OCI-LY3 (cell line): Measurements from ENCODE around the gene HOXD12.

ENCODE experiments used
- H2AFZ ChIP-seq: fragments of 200-600, 300-600 bp; shearing (Covaris generic); 2 replicates; pipeline ENCODE4 v1.6.0; 2014; ENCODE audit warnings: antibody characterized with exemption, low read depth, low read length
- H3K27ac ChIP-seq: fragments of 200-600, 300-600 bp; sonication (generic); 2 replicates; pipeline ENCODE4 v1.5.1; 2014; ENCODE audit warnings: mild to moderate bottlenecking, low read length, moderate library complexity, mixed read lengths
- H3K27me3 ChIP-seq: fragments of 200-600, 300-600 bp; sonication (generic); 2 replicates; pipeline ENCODE4 v1.6.1; 2014; ENCODE audit warnings: low read depth, low read length, mixed read lengths
- H3K36me3 ChIP-seq: fragments of 200-600, 300-600 bp; sonication (generic); replicated peaks from 2 replicates; pipeline ENCODE3; 2014; ENCODE audit warnings: low read depth, low read length, mixed read lengths
- H3K4me1 ChIP-seq: fragments of 300-600, 200-600 bp; sonication (generic); 2 replicates; pipeline ENCODE4 v1.6.1; 2014; ENCODE audit warnings: low read length, mixed read lengths
- H3K4me2 ChIP-seq: fragments of 200-600, 300-600 bp; sonication (generic); 2 replicates; pipeline ENCODE4 v1.6.1; 2014; ENCODE audit warnings: low read length, mixed read lengths
- H3K4me3 ChIP-seq: fragments of 300-600, 200-600 bp; sonication (generic); 2 replicates; pipeline ENCODE4 v1.5.1; 2014; ENCODE audit warnings: antibody characterized with exemption, mild to moderate bottlenecking, low read length, moderate library complexity
- H3K79me2 ChIP-seq: fragments of 300-600, 200-600 bp; shearing (Covaris generic); 2 replicates; pipeline ENCODE4 v1.6.1; 2014; ENCODE audit warnings: mild to moderate bottlenecking, low read length, mixed read lengths
- H3K9ac ChIP-seq: fragments of 300-600, 200-600 bp; shearing (Covaris generic); 2 replicates; pipeline ENCODE4 v1.6.0; 2014; ENCODE audit warnings: mild to moderate bottlenecking, low read length, moderate library complexity
- H3K9me3 ChIP-seq: fragments of 200-600, 300-600 bp; shearing (Covaris generic); 2 replicates; pipeline ENCODE4 v1.6.1; 2014; ENCODE audit warnings: low read length, mixed read lengths; ENCODE audit not compliant: insufficient read depth
- H4K20me1 ChIP-seq: fragments of 200-600, 300-600 bp; sonication (generic); 2 replicates; pipeline ENCODE4 v1.6.1; 2016; ENCODE audit warnings: low read length, mixed read lengths; ENCODE audit not compliant: insufficient read depth
- EZH2phosphoT487 ChIP-seq: fragments of 200-600 bp; shearing (Covaris generic); IDR thresholded peaks from 2 replicates; pipeline ENCODE4 v1.6.1; 2018; ENCODE audit warnings: antibody characterized with exemption, mixed run types, low read depth
- TF ChIP-seq, protein P1 (sequence below): fragments of 200-600, 300-600 bp; sonication (generic); IDR thresholded peaks from 2 replicates; pipeline ENCODE4 v1.5.1; 2014; ENCODE audit warnings: antibody characterized with exemption, low read length, low read depth

Gene HOXD12

DNA sequence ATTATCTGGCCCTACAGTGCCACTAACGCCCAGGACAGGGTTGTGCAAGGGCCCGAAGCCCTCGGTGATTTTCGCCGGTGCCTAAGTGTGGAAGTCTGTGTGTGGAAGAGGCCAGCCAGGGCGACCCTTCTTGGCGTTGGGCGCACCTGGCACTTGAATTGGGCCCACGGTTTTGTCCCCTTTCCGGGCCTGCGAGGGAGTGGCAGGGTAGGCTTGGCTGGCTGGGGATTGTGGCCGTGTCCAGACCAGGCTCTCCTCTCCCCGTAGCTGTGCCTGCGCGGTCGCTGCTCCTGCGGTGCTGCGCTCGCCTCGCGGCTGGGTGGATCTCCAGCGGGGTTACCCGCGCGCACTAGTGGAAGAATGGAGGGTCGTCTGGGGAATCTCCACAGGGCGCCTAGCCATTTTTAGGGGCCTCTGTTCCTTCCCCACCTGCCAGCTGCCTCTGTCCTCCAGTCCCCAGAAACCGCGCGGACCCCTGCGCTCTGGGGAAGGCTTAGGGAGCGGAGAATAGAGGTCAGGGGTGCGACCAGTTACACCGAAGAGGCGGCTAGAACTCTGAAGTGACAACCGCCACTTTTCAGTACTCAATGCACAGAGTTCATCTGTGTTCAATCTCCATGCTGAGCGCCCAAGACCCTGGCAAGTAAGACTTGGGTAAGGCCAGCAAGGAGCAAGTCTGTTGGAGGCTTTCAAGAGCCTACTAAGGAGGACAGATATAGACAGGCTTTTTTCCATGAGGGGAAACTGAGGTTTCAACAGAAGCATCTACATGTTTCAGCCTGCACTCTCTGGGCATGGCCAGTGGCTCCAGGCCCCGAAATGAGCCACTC, 31.8 kb upstream of the HOXD12 start:
- H3K27ac ChIP-seq: no peak overlapping the region
- H2AFZ ChIP-seq: no peak overlapping the region
- H3K9ac ChIP-seq: no peak overlapping the region
- no peaks in the 10 kb centered on the region for H3K9me3 ChIP-seq
- no peaks in the 10 kb centered on the region for H3K79me2 ChIP-seq
- peaks cover 18% of the 10 kb centered on the region for H3K4me1 ChIP-seq
- no peak overlapping the region for H3K4me2 ChIP-seq
- H4K20me1 ChIP-seq: no peaks in the 10 kb centered on the region
- no peaks in the 10 kb centered on the region for H3K36me3 ChIP-seq
- no peak for TF ChIP-seq EZH2phosphoT487
- TF ChIP-seq, protein P1, sequence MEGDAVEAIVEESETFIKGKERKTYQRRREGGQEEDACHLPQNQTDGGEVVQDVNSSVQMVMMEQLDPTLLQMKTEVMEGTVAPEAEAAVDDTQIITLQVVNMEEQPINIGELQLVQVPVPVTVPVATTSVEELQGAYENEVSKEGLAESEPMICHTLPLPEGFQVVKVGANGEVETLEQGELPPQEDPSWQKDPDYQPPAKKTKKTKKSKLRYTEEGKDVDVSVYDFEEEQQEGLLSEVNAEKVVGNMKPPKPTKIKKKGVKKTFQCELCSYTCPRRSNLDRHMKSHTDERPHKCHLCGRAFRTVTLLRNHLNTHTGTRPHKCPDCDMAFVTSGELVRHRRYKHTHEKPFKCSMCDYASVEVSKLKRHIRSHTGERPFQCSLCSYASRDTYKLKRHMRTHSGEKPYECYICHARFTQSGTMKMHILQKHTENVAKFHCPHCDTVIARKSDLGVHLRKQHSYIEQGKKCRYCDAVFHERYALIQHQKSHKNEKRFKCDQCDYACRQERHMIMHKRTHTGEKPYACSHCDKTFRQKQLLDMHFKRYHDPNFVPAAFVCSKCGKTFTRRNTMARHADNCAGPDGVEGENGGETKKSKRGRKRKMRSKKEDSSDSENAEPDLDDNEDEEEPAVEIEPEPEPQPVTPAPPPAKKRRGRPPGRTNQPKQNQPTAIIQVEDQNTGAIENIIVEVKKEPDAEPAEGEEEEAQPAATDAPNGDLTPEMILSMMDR: no peak
- 0 out of 2 replicates have a peak, but pooled peaks cover 1% of the 10 kb centered on the region for H3K27me3 ChIP-seq
- no peak overlapping the region for H3K4me3 ChIP-seq

DNA sequence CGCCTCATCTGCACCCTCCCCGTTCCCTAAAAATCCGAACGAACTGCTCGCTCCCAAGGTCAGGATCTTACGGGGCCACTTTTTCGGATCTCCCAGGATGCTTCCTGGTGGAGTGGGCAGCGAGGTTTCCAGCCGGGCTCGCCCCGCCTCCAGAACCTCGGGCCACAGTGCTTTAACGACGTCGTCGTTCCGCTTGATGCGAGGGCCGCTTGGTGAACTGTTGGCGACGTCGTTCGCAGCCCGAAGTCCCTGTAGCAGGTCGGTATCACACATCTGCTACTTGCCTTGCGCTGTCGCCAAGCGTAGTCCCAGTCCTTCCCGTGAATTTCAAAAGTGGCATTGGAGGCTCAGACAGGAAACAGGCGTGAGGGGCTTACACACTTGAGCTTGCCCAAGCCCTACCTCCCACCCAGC, 31.2 kb upstream of the HOXD12 start:
- H3K27me3 ChIP-seq: no peaks in the 10 kb centered on the region

DNA sequence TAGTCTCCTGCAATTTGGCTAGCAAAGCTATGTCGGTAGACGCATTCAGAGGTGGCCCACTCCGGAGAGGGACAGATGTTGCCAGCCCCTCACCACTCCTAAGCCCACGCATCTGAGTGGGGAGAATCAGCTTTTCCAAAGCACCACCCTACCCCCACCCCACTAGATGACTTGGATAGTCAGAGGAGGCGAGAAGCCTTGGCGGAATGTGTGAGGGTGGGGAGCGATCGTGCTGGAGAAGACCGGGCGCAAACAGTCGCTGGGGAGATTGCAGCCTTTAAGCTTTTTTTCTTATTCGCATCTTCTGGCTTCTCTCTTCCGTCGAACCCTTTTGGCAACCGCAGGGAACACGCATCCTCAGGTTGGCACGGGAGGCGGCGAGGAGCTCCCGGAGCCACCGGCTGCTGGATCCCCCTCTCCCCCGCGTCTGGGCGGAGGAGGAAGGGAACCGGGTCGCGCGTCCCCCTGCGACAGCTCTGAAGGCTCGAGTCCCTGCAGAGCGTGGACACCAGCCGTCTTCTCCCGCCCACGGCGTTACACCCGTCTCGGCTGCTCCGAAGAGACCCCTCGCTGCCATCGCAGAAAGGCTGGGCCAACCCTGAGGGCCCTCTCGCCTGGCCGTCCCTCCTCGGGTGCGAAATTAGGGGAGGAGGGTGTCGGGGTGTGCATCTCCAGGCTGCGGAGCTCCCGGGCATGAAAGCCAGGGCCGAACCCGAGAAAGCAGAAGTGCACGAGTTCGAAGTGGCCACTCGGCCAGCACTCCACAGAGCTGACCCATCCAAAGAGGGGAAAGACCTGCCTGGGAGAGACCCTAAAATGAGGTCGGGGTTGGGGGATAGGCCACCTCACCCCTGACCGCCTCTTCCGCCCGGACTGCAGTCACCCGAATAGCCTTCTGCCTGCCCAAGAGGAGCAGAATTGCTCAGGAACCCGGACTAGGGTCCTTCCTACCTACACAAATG, 28.0 kb upstream of the HOXD12 start:
- Histone ChIP-seq H3K9me3 (no peaks in the 10 kb centered on the region), H4K20me1 (no peaks in the 10 kb centered on the region), H3K27me3 (no peaks in the 10 kb centered on the region), H3K4me2 (no peak overlapping the region), H3K79me2 (no peaks in the 10 kb centered on the region), H3K27ac (no peak overlapping the region), H3K36me3 (no peaks in the 10 kb centered on the region), H2AFZ (no peak overlapping the region), H3K4me1 (peaks cover 11% of the 10 kb centered on the region), H3K9ac (no peak overlapping the region), H3K4me3 (no peak overlapping the region)
- TF ChIP-seq, protein P1: no peak
- no peak for TF ChIP-seq EZH2phosphoT487

More for the DNA sequence above, 31.2 kb upstream of the HOXD12 start:
- Histone ChIP-seq H3K4me1 (peaks cover 18% of the 10 kb centered on the region), H3K9me3 (no peaks in the 10 kb centered on the region), H3K4me3 (no peak overlapping the region), H4K20me1 (no peaks in the 10 kb centered on the region), H3K36me3 (no peaks in the 10 kb centered on the region), H3K9ac (no peak overlapping the region), H2AFZ (no peak overlapping the region), H3K27ac (no peak overlapping the region), H3K79me2 (no peaks in the 10 kb centered on the region), H3K4me2 (no peak overlapping the region)
- TF ChIP-seq, protein P1: no peak
- TF ChIP-seq EZH2phosphoT487: no peak

DNA sequence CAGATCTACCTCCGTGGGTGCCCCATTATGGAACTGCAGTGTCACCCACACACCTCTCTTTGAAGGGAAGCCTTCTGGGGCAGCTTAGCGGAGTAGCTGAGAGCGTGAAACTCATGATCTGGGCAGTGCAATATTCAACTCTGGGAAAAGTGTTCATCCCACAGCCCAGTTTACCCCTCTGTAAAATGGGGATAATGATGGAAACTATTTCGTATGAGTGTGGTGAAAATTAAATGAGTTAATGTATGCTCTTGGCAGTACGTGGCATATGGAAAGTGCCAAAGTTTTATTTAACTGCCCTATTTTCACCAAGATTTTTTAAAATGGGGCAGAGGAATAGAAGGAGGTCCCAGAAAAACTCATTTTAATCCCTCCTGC, 27.3 kb upstream of the HOXD12 start:
- H3K79me2 ChIP-seq: no peaks in the 10 kb centered on the region
- no peak for TF ChIP-seq EZH2phosphoT487
- TF ChIP-seq, protein P1: no peak
- no peak overlapping the region for H3K4me2 ChIP-seq
- H3K9me3 ChIP-seq: no peaks in the 10 kb centered on the region
- peaks cover 11% of the 10 kb centered on the region for H3K4me1 ChIP-seq
- no peaks in the 10 kb centered on the region for H4K20me1 ChIP-seq
- H2AFZ ChIP-seq: no peak overlapping the region
- H3K4me3 ChIP-seq: no peak overlapping the region
- H3K27ac ChIP-seq: no peak overlapping the region
- no peaks in the 10 kb centered on the region for H3K27me3 ChIP-seq
- H3K9ac ChIP-seq: no peak overlapping the region
- H3K36me3 ChIP-seq: no peaks in the 10 kb centered on the region
